Stimulated activated CD4-positive, alpha-beta T cell treated with anti-CD3 and anti-CD28 coated beads, TNF-alpha, amount 100 ng/mL, for 48 hours (primary cell): Measurements from ENCODE around the gene CDC42EP3.

Experiments used
- DNase-seq, 3 donors: peaks; one replicate each; pipeline ENCODE4 v3.0.0-alpha.2; 2020; ENCODE audit warnings: low read depth in 3 of 3

Gene CDC42EP3, protein sequence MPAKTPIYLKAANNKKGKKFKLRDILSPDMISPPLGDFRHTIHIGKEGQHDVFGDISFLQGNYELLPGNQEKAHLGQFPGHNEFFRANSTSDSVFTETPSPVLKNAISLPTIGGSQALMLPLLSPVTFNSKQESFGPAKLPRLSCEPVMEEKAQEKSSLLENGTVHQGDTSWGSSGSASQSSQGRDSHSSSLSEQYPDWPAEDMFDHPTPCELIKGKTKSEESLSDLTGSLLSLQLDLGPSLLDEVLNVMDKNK

GRCh38 chr2:37671009-37671815 lies at the start of gene CDC42EP3:
CDC42EP3 (minus strand) TSS chr2:37671642; CDS start chr2:37646587, 25,055 bp downstream.
- DNase-seq = peak in 2 of 3 donors; percentile 47 to 72

DNA sequence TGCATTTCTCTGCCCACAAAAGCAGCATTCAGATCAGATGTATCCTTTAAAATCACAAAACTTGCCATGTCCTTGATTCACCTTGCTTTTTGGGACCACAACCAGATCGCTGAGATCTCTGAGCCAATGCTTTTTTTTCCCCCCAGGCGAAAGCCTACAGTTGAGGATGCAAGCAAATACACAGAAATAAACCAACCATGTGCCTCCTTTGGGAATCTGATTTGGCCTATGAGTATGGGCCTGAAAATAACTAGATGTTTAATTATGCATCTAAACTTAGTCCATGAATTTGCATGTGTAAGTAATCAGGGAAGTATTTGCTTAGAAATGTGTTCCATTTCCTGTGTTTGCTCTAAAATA lies 49.7 kb upstream of the CDC42EP3 start:
- no peak for DNase-seq

DNA sequence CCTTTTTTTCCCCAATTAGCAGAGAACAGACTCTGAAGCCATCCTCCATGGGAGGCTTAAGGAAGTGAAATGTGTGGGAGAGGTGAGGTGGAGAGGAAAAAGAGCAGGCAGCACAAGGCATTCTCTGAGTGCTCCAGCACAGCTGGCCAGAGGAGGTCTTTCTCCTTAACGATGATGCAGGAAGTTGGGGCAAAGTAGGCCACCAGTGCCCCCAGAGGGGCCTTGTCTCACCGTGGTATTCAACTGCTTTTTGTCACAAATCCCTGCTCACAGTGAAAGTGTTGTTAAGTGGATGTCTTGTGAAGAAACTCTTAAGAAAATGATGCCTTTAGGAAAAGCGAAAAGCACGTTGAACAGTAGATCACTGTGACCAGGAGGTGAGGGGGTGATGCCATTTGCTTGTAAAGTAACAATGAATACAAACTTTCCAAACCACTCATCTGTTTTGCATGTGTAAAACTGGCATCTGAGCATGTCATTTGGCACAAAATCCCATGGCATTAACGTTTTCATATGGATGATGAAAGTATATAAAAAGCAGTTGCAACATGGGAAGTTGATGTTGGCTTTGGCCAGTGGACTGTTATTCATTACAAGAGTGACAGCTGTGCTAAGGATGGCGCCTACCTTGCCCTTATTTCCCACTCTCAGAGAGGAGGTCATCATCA lies 49.2 kb upstream of the CDC42EP3 start:
- no peak for DNase-seq

DNA sequence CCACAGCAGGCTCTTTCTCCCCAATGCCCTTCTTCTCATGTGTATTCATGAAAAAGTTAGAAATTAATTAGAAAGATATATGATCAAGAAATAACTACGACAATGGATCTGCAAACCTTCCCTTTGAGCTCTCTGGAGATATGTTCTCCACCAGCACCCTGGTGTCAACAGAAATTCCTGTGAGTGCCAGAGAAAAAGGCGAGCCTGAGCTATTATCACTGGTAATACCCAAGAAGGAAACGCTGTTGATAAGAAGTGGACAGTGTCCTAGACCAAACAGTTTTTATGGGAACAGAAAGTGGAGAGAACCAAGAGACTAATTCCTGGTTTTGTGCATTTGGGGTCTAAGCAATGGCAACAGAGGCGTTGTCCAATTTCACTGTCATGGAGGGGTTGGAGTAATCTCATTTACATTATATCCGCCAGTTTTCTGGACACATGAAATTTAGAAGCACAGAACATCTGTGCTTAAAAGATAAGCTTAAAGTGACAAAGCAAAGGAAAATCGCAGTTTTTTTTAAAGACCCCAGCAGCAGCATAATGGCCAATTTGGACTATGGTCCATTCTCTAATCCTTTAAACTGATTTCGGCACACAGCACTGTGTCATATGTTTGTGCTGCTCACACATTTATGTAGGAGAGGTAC lies 47.2 kb upstream of the CDC42EP3 start:
- no peak for DNase-seq

DNA sequence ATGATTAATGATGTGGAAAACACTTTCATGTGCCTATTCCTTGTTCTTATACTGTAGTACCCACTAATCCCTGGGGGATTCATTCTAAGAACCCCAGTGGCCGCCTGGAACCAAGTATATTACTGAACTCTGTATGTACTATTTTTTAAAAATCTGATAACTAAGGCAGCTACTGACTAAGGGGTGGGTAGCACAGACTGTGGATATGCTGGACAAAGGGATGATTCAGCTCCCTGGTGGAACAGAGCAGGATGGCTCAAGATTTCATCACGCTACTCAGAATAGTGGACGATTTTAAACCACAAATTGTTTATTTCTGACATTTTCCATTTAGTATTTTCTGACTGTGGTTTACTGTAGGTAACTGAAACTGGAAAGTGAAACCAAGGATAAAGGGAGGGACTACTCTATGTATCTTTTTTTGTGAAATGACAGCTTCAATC lies 41.8 kb upstream of the CDC42EP3 start:
- peak in 1 of 3 donors; percentile 1 for DNase-seq

DNA sequence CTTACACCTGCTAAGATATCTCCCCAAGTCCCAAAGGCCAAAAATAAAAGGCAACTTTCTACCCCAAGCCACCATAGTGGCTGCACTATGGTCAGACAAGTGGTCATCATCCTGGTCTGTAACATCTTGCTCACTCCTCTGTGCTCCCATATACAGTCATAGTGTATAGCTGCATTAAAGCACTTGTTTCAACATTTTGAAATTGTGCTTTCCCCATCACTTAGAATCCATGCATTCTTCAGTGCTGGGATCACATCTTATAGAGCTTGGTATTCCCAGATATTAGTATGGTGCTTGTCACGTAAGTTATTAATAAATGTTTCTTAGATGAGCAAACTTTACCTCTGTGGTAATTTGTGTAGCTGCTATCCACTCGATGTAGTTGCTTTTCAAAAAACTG lies 40.4 kb upstream of the CDC42EP3 start:
- DNase-seq = no peak

GRCh38 chr2:37711308-37711731 lies 39.9 kb upstream of the CDC42EP3 start:
- peak in 1 of 3 donors; percentile 8 for DNase-seq

GRCh38 chr2:37709111-37709510 lies 37.7 kb upstream of the CDC42EP3 start:
- no peak for DNase-seq

- DNase-seq = no peak
Measured at GRCh38 chr2:37708146-37708545, 36.7 kb upstream of the CDC42EP3 start.

DNA sequence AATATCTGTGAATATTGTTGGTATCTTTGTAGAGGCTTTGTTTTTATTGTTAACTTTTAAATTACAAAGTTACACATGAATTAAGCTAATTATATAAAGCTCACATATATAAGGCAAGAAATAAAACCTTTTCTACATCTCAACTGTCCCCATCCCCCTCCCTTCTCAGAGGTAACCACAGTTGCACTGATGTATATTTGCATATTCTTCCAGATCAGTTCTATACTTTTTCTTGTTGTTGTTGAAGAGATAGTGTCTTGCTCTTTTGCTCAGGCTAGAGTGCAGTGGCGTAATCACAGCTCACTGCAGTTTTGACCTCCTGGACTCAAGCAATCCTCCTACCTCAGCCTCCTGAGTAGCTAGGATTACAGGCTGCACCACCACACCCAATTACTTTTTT lies 36.0 kb upstream of the CDC42EP3 start:
- DNase-seq = no peak

- no peak for DNase-seq
Measured at GRCh38 chr2:37706334-37707183, 35.1 kb upstream of the CDC42EP3 start.

GRCh38 chr2:37705191-37705590 lies 33.7 kb upstream of the CDC42EP3 start:
- DNase-seq = no peak

- DNase-seq = no peak
Measured at GRCh38 chr2:37698931-37699481, 27.6 kb upstream of the CDC42EP3 start.

DNA sequence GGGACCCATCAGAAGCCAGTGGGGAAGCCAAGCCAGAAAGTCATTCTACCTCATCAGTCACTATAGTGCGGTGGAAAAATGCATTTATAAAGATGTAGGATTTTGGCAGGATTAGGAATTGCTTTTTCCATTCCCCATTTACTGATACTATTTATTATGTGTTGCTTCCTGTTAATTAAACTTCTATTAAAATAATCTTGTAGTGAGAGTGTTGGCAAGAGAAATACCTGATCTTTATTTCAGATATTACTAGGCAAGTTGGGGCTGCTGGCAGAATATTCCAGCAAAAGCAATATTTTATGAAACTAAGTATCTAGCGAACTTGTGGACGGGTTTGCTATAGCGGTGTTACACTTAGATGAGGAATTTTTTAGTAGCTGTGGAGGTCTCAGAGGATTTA lies 23.9 kb upstream of the CDC42EP3 start:
- no peak for DNase-seq

DNA sequence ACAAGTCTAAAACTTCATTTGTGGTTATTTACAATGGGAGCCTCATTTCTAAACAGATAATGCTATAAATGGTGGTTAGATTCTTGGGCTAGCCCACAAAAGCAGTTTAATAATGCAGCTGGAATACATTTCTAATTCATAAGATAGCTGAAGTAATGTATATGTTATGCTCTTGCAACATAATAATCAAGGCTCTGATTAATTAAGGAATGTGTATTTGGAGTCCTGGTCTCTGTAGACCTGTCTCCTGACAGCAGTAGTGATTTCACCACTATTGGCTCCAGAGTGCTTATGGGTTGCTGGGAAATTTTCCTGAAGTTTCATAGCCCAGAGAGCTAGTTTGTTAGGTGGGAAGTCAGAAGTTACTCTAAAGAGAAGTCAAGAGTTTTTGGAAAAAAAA lies 21.3 kb upstream of the CDC42EP3 start:
- DNase-seq = no peak

DNA sequence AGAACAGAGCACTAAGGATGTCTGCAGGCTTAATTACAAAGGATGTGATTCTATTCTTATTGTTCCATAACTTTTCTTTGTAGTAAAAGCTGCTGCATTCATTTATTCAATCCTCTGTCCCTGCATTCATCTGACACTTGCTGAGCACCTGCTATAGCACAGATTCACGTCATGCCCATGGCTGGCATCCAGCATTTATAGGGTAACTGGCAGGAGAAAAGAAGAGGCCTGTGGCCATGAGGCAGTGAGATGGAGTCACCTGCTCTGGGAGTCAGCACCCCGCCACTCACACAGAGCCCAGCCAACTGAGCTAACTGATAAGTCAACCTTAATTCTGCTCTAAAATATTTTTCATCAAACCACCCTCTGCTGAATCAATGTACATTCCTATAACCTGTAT lies 18.3 kb upstream of the CDC42EP3 start:
- DNase-seq = no peak

GRCh38 chr2:37688771-37689468 lies 17.5 kb upstream of the CDC42EP3 start:
- DNase-seq = no peak

DNA sequence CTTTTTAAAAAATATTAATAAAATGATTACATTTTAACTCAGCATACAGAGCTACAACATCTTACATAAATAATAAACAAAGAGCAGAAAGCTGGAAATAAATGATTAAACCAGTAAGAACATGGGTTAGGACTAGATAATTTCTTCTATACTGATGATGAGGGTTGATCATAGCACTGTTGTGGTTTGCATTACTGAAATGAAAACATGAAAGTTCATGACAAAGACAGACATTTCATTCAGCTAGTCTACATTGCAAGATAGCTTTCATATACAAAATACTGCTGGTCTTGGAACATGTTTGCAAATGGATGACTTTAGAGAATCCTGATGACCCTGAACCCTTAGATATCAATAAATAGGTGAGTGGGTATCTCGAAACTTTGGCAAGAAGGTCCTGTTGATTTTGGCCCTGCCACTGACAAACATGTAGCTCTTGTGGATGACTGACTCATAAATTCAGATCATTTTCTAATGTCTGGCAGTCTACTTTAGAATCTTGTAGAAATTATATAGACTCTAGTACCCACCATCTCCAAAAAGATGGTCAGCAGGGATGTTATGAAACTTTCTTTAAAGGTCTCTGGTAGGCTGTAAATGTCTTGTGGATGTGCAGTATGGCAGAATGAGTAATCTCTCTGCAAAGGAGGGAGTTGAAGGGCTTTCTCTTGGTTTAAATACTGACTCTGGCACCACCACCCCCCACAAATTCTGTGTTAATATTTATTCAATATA lies 15.5 kb upstream of the CDC42EP3 start:
- no peak for DNase-seq

DNA sequence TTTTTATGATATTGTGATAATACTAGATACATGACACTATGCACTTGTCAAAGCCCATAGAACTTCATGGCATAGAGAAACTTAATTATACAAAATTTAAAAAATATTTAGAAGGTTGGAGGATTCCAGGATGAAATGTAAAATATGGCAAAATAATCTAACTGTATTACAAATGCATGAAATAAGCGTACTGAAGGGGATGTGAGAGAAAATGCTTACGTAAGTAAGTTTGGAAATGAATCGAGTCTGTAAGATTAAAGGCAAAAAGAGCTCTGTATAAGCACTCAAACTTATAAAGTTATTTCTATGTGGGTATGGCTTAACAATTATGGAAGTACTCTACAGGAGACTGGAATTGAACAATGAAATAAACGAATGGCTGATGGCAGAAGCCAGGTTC lies 13.4 kb upstream of the CDC42EP3 start:
- DNase-seq = no peak
